SK-N-MC (cell line): ENCODE data around the gene PPP6R2.

Experiments used
- DNase-seq: peaks from one replicate; pipeline ENCODE4 v3.0.0-alpha.2; 2011; ENCODE audit warnings: low read depth, low spot score
- H3K27ac ChIP-seq: fragments of 200-600 bp; sonication (generic); 2 replicates; pipeline ENCODE4 v1.5.1; 2016; ENCODE audit warnings: mixed run types
- H3K36me3 ChIP-seq: fragments of 200-600 bp; sonication (generic); 2 replicates; pipeline ENCODE4 v1.6.1; 2017; ENCODE audit warnings: antibody characterized with exemption, low read length, mixed read lengths; ENCODE audit not compliant: insufficient read depth
- H3K4me3 ChIP-seq: fragments of 200-600 bp; sonication (generic); 2 replicates; pipeline ENCODE4 v1.5.1; 2016
- H3K9ac ChIP-seq: fragments of 200-600 bp; sonication (generic); 2 replicates; pipeline ENCODE4 v1.8.0; 2017; ENCODE audit warnings: mixed run types, mixed read lengths; ENCODE audit not compliant: insufficient read length
- H3K9me3 ChIP-seq: fragments of 200-600 bp; sonication (generic); 2 replicates; pipeline ENCODE4 v1.6.1; 2017; ENCODE audit warnings: low read depth, mild to moderate bottlenecking, antibody characterized with exemption, low read length, moderate library complexity, mixed read lengths
- EZH2 ChIP-seq: fragments of 200-600 bp; sonication (generic); IDR thresholded peaks from one replicate; pipeline ENCODE4 v1.6.1; 2017; ENCODE audit warnings: antibody characterized with exemption
- FOXP2 ChIP-seq: optimal IDR thresholded peaks from 2 replicates; pipeline ENCODE3; 2011; ENCODE audit warnings: mild to moderate bottlenecking, moderate library complexity; ENCODE audit not compliant: insufficient read depth; ENCODE audit errors: extremely low read length, control extremely low read depth
- POLR2AphosphoS5 ChIP-seq: IDR thresholded peaks from 2 replicates; pipeline ENCODE4 v1.6.1; 2012; ENCODE audit warnings: mild to moderate bottlenecking, low read depth, low read length, borderline replicate concordance

PPP6R2 gene

GRCh38 chr22:50341977-50342650 is 1.0 kb upstream of the PPP6R2 start:
- H3K4me3 ChIP-seq = peak overlapping the region; percentile 83
- TF ChIP-seq EZH2 = no peak
- DNase-seq = peak; percentile 66
- H3K9ac ChIP-seq = peak overlapping the region; percentile 77
- no peaks in the 10 kb centered on the region for H3K9me3 ChIP-seq
- H3K36me3 ChIP-seq = peaks cover 4% of the 10 kb centered on the region; the same call in 1 of the 2 replicates
- H3K27ac ChIP-seq = peak overlapping the region; percentile 89

GRCh38 chr22:50343541-50343935 is 411 bp downstream of the PPP6R2 start:
- peak overlapping the region; percentile 83 for H3K4me3 ChIP-seq
- H3K27ac ChIP-seq = peak overlapping the region; percentile 75
- peak overlapping the region; percentile 90 for H3K9ac ChIP-seq
- peaks cover 10% of the 10 kb centered on the region; the same call in 1 of the 2 replicates for H3K36me3 ChIP-seq
- TF ChIP-seq EZH2 = no peak
- TF ChIP-seq FOXP2 = no peak
- TF ChIP-seq POLR2AphosphoS5 = no peak
- no peak for DNase-seq
- no peaks in the 10 kb centered on the region for H3K9me3 ChIP-seq

GRCh38 chr22:50346470-50346869 is 3.3 kb downstream of the PPP6R2 start:
- Histone ChIP-seq H3K36me3 (peaks cover 10% of the 10 kb centered on the region; the same call in 1 of the 2 replicates), H3K9ac (no peak overlapping the region), H3K9me3 (no peaks in the 10 kb centered on the region), H3K27ac (no peak overlapping the region), H3K4me3 (no peak overlapping the region)
- no peak for TF ChIP-seq POLR2AphosphoS5
- no peak for TF ChIP-seq FOXP2
- TF ChIP-seq EZH2 = no peak
- DNase-seq = no peak

- peaks cover 10% of the 10 kb centered on the region; the same call in 1 of the 2 replicates for H3K36me3 ChIP-seq
- no peak overlapping the region for H3K4me3 ChIP-seq
- no peak overlapping the region for H3K9ac ChIP-seq
- TF ChIP-seq POLR2AphosphoS5 (no peak), FOXP2 (no peak), EZH2 (no peak)
- H3K27ac ChIP-seq = no peak overlapping the region
- DNase-seq = no peak
- no peaks in the 10 kb centered on the region for H3K9me3 ChIP-seq
Measured at GRCh38 chr22:50347157-50347556, 4.0 kb downstream of the PPP6R2 start.

- Histone ChIP-seq H3K9me3 (no peaks in the 10 kb centered on the region), H3K4me3 (no peak overlapping the region), H3K9ac (no peak overlapping the region), H3K36me3 (peaks cover 10% of the 10 kb centered on the region; the same call in 1 of the 2 replicates), H3K27ac (no peak overlapping the region)
- DNase-seq = no peak
- no peak for TF ChIP-seq FOXP2
- TF ChIP-seq EZH2 = no peak
- TF ChIP-seq POLR2AphosphoS5 = no peak
Measured at GRCh38 chr22:50348058-50348457, 4.9 kb downstream of the PPP6R2 start.

GRCh38 chr22:50356186-50356585 is 13.1 kb downstream of the PPP6R2 start:
- peaks cover 17% of the 10 kb centered on the region for H3K36me3 ChIP-seq
- no peak overlapping the region for H3K9ac ChIP-seq
- TF ChIP-seq POLR2AphosphoS5 (no peak), FOXP2 (no peak), EZH2 (no peak)
- H3K9me3 ChIP-seq = no peaks in the 10 kb centered on the region
- no peak overlapping the region for H3K27ac ChIP-seq
- no peak for DNase-seq
- H3K4me3 ChIP-seq = no peak overlapping the region

GRCh38 chr22:50357222-50357621 is 14.1 kb downstream of the PPP6R2 start:
- no peak overlapping the region for H3K4me3 ChIP-seq
- H3K9me3 ChIP-seq = no peaks in the 10 kb centered on the region
- DNase-seq = no peak
- no peak overlapping the region for H3K9ac ChIP-seq
- H3K27ac ChIP-seq = no peak overlapping the region
- peaks cover 22% of the 10 kb centered on the region for H3K36me3 ChIP-seq
- TF ChIP-seq EZH2 (no peak), FOXP2 (no peak), POLR2AphosphoS5 (no peak)

- Histone ChIP-seq H3K9ac (no peak overlapping the region), H3K4me3 (no peak overlapping the region), H3K9me3 (no peaks in the 10 kb centered on the region), H3K27ac (no peak overlapping the region), H3K36me3 (peaks cover 22% of the 10 kb centered on the region)
- TF ChIP-seq POLR2AphosphoS5 = no peak
- TF ChIP-seq FOXP2 = no peak
- no peak for TF ChIP-seq EZH2
- DNase-seq = no peak
Measured at GRCh38 chr22:50357756-50358155, 14.6 kb downstream of the PPP6R2 start.

- Histone ChIP-seq H3K36me3 (peaks cover 22% of the 10 kb centered on the region), H3K9ac (no peak overlapping the region), H3K4me3 (no peak overlapping the region), H3K27ac (no peak overlapping the region), H3K9me3 (no peaks in the 10 kb centered on the region)
- no peak for TF ChIP-seq FOXP2
- no peak for TF ChIP-seq EZH2
- no peak for TF ChIP-seq POLR2AphosphoS5
- no peak for DNase-seq
Measured at GRCh38 chr22:50360578-50360977, 17.5 kb downstream of the PPP6R2 start.
